ENCODE measurements around the gene SUMO1.
"Not testable (repeated sequence)": the region's sequence is repeated elsewhere in the genome, so short reads cannot be mapped to it uniquely, and the experiment has no call there.

The SUMO1 gene
- total RNA-seq = 67.4 reads per million, percentile 75 among the genes with 10 or more reads in this experiment

DNA sequence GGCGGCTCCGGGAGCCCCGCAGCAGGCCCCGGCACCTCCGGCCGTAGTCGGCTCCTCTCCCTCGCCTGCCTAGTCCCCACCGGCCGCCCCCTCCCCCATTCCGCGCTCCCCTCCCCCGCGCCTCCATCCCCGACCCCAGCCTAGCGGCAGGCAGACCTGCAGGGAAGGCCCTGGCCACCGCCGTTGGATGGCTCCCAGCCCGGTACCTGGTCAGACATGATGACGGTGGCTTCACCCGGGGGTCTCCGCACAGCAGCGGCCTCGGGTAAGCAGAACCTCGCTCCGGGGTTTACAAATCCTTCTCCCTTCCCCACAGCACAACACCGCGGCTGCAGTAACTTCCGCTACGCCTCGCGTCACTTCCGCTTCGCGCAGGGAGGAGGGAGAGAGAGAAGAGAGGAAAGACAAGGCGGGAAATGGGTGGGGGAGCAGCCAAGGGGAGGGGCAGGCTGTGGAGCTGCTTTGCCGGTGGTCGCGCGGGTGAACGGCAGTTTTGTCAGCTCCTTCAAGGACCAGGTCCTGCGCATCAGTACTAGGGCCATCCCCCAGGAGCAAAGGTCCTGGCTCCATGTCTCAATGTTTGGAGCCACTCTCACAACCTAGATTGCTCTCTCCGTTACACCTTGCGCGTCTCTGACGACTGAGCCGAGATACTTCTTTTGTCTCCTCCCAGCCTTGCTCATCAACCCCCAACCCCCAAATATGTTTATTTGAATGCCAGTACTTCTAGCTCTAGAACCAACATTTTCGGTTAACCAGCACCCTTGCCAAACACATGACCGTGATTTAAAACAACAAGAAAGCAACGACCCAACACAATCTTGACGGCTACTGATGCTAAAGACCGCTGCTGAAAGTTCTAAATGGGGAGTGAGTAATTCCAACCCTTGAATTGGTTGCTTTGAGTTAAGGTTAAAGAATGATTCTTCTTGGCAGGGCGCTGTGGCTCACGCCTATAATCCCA lies at the start of gene SUMO1:
SUMO1 (minus strand) TSS at position 364 of the 964 bp plus-strand sequence; CDS start at position 218, 146 bp downstream.
- DNase-seq = peak; percentile 87

DNA sequence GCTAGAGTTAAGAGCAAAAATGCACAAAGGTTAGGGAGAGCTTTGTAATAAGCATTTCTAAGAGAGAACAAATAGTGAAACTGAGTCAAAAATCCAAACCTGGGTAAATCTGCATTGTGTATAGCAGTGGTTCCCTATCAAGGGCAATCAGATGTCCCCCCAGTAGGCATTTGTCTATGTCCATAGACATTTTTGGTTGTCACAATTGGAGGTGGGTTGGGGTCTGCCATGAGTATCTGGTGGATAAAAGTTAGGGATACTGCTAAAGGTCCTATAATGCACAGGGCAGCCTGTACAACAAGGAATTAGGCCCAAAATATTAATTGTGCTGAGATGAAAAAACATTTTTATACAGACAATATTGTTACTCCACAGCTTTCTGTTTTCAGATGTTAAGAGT lies 48.2 kb upstream of the SUMO1 start:
- no peak for DNase-seq

DNA sequence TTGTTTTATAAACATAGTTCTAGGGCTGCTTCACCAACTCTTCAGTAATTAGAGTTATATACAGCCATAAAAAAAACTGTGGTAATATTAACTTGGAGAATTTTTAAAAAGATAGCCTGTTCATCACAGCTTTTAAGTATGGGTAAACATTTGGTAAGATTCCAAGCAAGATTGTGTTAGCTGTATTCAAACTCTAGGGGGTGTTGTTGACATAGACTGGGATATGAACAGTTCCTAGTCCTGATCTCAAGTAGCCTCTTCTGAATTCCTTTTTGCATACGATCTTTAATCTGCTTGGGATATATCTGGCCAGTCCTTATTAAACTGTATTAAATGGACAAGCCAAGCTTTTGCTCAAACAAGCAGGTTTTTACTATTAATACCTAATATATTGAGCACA lies 40.5 kb upstream of the SUMO1 start:
- DNase-seq = no peak

DNA sequence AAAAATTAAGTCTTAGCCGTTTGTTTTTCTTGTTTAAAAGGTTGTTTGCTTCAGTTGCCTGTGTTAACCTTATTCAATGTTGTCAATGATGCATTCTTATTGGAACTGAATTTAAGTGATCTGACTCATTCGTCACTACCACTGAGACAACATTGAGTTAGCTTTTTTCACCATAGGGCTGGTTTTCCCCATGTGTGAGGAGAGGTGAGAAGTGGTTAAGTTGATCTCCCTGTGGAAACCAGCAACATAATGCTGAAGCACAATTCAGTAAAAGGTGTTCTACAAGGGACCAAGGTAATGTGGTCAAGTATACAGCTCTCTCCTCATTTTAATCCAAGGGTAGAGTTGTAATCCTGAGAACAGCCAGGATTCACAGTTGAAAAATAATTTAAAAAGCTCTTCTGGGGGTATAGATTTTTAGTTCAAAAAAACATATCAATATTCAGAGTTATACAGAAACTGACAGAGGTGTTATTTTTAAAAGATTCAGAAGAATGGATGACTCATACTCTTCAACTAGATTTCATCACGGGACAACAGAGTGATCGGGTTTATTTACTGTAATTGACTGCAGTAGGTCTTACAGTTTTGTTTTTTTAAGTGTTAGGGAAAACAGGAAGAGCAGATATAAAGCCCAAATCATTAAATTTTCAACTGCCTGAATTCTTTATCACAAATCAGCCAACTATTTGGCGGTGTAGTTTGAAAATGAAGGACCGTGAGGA lies 39.8 kb upstream of the SUMO1 start:
- no peak for DNase-seq

DNA sequence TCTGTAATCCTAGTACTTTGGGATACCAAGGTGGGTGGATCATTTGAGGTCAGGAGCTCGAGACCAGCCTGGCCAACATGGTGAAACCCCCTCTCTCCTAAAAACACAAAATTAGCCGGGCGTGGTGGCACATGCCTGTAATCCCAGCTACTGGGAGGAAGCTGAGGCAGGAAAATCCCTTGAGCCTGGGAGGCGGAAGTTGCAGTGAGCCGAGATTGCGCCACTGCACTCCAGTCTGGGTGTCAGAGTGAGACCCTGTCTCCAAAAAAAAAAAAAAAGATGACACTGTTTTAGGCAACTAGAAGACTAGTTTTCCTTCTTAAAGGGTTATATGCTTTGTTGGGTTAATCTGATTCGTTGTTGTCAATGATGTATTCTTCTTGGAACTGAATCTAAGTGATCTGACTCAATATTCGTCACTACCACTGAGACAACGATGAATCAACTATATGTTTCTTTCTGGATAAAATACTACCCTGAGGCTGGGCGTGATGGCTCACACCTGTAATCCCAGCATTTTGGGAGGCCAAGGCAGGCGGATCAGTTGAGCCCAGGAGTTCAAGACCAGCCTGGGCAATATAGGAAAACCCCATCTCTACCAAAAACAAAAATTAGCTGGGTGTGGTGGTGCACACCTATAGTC lies 37.8 kb upstream of the SUMO1 start:
- not testable (repeated sequence) for DNase-seq

DNA sequence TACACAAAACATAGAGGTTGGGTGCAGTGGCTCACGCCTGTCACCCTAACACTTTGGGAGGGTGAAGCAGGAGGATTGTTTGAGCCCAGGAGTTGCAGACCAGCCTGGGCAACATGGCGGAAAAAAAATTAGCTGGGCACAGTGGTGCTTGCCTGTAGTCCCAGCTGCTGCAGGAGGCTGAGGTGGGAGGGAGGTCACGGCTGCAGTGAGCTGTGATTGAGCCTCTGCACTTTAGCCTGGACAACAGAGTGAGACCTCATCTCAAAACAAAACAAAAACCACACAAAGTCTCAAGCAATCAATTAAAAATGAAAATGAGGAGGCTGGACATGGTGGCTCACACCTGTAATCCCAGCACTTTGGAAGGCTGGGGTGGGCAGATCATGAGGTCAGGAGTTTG lies 32.1 kb upstream of the SUMO1 start:
- DNase-seq = no peak

DNA sequence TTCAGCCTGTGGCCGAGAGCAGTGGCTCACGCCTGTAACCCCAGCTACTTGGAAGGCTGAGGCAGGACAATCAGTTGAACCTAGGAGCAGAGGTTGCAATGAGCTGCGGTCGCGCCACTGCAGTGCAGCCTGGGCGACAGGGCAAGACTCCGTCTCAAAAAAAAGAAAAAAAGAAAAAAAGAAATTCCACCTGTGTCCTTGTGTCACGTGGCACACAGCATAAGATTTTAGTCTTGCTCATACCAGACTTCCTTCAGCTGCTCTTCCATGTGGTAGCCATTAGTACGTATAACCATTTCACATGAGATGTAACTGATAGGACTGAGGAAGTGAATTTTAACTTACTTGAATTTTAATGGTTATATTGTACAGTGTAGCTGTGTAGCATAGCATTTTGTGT lies 31.2 kb upstream of the SUMO1 start:
- peak; percentile 17 for DNase-seq

DNA sequence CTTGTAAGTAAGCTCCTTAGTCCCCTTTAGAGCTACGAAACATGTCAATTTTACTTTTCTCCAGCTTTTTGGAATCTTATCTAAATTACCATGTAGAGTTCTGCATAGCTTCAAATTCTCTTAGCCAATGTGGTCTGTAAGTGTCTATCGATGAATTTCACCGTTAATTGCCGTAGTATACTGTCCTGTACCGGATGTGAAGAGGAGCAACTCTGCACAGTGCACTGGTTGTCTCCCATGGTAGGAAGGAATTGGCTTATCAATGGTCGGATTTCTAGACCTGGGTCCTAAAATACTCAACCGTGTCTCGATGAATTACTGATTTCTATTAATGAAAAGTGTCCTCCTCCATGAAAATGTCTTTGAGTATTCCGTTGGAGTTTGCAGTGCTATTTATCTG lies 29.1 kb upstream of the SUMO1 start:
- no peak for DNase-seq

DNA sequence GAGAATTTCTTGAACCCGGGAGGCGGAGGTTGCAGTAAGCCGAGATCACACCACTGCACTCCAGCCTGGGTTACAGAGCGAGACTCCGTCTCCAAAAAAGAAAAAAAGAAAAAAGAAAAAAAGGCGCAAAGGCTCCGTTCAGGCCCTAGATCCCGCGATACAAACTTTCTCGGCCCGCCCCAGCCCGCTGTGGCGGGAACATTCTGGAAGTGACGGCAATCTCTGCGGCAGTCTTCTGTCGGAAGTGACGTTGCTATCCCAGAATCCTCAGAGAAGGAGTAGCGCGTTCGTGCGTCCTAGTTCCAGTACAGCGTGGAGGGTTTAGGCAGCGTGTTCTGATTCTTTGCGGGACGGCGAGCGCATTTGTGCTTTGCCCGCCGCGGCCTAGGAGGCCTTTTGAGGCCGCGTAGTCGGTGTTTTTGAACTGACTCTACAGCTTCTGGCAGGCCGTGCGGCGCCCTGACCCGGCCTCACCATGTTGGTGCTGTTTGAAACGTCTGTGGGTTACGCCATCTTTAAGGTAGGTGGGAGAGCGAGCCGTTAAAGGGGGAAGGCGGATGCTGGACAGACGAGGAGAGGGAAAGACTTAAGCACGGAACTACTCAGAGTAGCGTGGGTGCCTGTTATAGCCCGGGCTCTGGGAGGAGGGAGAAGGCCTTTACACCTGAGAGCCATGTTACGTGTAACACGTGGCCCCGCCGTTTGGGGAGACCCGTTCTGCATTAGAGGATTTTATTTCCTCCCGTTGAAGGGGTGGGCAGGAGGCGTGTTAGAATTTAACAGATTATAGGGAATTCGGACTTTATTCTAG lies 27.3 kb upstream of the SUMO1 start, which contains the start of gene NOP58:
NOP58 (plus strand) TSS at position 297 of the 811 bp plus-strand sequence; CDS start at position 476, 179 bp downstream.
- DNase-seq = peak; percentile 88

DNA sequence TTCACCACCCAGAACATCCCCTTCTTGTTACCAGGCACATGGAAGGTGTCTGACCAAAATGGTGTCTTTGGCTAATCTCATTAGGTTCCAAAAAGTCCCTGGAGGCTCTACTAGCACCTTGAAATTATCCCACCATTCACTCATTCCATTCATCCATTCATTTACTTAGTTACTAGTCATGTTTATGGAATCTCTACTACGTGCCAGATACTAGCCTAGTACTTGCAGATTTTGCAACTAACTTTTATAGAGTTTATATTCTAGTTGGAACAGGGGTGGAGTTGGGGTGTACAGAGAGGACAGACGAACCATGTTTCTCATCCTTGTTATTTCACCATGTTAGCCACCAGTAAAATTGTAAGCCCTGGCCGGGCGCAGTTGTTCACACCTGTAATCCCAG lies 23.1 kb upstream of the SUMO1 start:
- no peak for DNase-seq

DNA sequence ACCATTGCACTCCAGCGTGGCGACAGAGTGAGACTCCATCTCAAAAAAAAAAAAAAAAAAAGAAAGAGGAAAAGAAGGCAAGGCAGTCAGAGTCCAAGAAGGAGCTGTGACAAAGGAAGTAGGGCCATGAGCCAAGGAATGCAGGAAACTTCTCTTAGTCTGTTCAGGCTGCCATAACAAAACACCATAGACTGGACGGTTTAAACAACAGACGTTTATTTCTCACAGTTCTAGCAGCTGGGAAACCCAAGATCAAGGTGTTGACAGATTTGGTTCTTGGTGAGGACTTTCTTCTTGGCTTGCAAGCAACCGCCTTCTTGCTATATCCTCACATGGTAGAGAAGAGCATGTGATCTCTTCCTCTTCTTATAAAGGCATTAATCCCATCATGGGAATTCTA lies 13.1 kb upstream of the SUMO1 start:
- no peak for DNase-seq

DNA sequence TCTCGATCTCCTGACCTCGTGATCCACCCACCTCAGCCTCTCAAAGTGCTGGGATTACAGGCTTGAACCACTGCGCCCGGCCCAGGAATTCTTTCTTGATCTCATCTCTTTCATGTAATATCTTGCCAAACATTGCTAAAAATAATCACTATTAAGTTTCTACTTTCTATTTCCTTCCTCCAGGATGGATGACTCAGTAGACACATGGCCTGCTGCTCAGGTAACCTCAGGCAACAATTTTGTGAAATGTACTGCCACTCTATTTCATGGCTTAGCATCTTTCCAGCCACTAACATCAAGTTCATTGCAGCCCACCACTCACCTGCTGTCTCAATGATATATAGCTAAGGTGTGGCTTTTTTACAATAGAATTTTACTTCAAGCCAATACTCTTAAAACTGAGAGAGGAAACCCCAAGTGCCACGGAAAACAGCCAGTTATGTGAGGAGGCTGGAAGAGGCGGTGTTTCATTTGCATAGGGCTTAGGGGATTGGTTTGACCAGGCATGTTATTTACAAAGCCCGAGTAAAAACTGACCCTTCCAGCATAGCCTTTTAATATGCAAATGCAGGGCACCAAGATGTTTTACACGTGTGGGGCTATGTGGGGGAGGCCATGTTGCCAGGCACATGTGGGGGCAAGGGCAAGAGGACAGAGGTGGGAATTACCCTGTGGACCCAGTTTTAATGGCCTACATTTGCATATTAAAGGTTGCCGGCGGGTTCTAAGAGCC lies 11.3 kb upstream of the SUMO1 start:
- no peak for DNase-seq

DNA sequence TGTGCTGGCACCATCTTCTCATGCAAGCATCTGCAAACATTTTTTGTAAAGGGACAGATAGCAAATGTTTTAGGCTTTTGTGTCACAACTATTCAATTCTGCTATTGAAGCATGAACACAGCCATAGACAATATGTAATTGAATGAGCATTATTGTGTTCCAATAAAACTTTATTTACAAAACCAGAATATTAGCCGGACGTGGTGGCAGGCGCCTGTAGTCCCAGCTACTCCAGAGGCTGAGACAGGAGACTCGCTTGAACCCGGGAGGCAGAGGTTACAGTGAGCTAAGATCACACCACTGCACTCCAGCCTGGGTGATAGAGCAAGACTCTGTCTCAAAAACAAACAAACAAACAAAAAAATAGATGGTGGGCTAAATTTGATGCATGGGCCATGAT lies 9.3 kb upstream of the SUMO1 start:
- not testable (repeated sequence) for DNase-seq

DNA sequence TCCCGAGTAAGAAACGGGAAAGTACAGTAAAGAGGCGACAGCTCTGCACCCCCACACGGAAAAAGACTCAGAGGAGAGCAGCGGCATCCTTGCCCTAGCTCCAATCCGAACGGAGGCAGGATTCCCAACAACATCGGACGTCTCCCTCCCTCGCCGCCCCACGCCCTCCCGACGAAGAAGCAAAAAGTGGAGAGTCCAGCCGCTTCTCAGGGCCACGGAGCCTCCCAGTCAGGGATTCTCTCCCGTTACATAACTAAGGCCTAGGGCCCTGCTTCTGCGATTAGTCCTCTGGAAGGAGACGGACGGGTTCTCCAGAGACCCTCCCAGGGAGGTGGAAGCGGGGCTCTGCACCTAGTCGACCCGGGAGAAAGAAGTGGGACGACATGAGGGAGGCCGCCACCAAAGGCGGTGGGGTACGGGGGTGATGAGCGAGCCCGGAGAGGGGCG lies 587 bp downstream of the SUMO1 start:
- peak; percentile 19 for DNase-seq

DNA sequence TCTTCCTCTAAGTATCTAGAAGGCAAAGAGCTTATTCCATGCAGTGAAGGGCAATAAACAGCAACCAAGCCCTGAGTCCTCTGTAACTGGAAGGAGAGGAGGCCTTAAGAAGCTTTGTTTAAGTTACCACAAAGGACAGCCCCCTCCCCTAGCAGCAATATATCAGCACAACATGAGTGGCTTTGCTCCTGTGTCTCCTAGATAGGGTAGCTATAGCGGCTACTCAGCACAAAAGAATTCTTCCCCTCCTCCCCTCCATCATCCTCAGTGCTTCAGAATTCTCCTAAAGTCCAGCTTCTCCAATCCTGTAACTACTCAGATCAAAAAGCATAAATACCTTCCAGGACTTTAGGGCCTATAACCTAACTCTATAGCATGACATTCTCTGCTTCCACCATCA lies 16.5 kb downstream of the SUMO1 start:
- no peak for DNase-seq

DNA sequence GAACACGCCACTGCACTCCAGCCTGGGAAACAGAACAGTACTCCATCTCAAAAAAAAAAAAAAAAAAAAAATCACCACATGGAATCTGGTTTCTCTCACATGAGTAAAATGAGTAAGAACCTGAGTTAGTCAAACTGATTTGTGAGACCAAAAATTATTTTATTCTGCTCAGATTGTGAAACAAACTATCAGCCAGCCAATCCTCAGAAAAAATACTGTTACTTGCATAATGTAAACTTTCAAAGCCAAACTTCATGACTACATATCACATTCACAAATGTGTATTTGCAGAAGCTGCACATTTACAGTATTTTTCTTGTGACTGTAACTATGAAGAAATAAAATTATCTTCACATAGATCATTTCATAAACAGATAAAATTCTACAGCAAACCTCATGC lies 23.2 kb downstream of the SUMO1 start:
- DNase-seq = no peak

DNA sequence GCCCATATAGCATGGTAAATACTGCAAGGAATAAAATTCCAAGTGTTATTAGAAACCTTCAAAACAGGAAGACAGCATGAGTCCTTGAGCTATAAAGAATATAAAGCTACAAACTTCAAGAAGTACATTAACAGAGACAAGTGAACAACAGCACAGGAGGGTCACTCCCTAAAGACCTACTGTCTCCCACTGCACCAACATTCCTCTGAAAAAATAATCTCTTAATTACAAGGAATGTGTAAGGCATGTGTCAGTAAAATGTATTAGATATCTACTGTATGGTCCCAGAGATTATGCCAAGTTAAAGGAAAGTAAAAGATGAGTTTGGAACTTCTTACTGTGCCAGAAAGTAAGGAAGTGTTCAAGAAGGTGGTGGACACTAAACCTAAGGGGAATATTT lies 29.9 kb downstream of the SUMO1 start:
- DNase-seq = no peak

DNA sequence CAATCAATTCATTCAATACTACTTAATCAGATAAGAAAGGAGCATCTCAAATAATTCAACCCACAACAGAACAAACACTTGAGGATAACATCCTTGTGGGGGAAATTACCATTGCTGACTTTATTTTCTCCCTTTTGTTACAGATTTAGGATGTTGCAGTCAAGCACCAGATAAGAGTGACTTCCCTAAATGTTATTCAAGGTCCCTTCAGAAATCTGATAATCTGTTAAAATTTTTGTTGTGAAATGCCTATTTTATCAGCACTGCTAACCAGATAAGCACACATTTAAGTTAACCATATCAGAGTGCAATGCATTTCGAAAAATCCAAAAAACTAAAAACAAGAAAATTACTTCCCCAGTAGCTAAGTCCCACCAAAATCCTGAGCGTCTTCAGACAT lies 33.5 kb downstream of the SUMO1 start:
- DNase-seq = no peak

DNA sequence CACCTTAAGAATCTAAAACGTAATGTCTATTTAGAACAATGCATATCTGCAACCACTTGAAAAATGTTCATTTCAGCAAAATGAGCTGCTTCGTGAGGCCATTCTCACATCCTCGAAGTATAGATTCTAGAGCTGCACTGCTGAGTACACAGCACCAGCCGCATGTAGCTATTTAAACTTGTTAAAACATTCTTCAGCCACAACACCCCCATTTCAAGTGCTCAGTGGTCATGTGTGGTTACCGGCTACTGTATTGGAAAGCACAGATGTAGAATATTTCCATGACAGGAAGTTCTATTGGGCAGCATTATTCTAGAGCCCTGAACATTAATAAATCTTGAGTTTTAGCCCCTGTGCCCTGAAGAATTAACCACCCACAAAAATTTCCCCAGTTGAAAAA lies 35.0 kb downstream of the SUMO1 start:
- no peak for DNase-seq

DNA sequence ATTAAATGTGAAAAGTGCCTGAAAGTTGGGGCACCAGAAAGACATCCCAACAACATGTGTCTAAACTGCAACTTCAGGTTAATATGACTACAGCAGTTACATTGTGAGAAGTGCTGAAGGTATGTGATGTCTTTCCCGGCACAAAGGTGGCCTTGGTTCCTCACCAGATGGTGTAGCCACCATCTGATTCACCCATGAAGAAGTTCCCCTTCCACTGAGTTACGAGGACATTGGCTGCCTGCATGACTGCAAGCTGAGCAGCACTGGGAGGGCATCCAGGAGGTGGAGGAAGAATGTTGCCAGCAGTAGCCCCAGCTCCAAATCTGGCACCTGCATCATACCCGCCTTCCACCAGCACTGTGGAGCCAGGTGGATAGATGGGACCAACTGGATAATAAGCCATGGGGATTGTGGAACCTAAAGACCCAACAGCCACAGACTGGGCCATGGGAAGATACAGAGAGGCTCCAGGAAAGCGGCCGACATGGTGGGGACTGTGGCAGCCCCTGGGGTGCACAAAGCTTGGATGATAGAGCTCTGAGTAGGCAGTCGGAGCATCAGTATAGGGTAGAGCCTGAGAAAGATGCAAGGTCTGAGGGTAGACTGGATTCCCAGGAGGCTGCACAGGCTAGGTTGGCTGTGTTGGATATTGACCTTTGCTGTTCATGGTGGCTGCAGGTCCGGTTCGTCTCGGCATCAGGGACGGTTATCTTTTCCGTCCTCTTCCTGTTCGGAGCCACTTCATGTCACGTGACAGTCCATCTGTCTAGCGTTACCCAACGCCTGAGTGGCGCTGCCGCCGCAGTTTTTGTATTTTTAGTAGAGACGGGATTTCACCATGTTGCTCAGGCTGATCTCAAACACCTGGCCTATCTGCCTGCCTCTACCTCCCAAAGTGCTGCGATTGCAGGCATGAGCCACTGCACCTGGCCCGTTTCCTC lies 36.9 kb downstream of the SUMO1 start:
- no peak for DNase-seq

Measured in effector CD4-positive, alpha-beta T cell (primary cell).